Measurements from ENCODE around the gene MGAT5.

The MGAT5 gene

DNA sequence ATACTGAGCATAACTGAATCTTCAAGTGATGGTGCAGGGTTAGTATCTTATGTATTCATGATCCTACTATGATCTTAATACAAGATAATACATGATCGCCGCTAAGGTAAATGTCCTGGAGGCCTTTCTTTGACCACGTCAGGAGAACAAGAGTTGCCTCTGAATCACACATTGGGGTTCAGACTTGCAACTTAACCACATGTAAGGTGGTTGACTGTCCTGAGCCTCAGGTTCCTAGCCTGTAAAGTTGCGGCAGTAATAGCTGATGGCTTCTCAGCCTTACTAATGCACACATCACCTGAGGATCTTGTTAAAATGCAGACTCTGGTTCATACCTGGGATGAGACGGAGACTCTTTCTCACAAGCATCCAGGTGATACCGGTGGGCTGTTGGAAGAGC, 112.5 kb downstream of the MGAT5 start:
- H3K4me3 ChIP-seq (ENCODE audit: low read depth, low read length), result no peak overlapping the region
- TF ChIP-seq, protein P1, sequence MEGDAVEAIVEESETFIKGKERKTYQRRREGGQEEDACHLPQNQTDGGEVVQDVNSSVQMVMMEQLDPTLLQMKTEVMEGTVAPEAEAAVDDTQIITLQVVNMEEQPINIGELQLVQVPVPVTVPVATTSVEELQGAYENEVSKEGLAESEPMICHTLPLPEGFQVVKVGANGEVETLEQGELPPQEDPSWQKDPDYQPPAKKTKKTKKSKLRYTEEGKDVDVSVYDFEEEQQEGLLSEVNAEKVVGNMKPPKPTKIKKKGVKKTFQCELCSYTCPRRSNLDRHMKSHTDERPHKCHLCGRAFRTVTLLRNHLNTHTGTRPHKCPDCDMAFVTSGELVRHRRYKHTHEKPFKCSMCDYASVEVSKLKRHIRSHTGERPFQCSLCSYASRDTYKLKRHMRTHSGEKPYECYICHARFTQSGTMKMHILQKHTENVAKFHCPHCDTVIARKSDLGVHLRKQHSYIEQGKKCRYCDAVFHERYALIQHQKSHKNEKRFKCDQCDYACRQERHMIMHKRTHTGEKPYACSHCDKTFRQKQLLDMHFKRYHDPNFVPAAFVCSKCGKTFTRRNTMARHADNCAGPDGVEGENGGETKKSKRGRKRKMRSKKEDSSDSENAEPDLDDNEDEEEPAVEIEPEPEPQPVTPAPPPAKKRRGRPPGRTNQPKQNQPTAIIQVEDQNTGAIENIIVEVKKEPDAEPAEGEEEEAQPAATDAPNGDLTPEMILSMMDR (IDR thresholded peaks at IDR 0.05; ENCODE audit: low read depth, low read length), result no peak

DNA sequence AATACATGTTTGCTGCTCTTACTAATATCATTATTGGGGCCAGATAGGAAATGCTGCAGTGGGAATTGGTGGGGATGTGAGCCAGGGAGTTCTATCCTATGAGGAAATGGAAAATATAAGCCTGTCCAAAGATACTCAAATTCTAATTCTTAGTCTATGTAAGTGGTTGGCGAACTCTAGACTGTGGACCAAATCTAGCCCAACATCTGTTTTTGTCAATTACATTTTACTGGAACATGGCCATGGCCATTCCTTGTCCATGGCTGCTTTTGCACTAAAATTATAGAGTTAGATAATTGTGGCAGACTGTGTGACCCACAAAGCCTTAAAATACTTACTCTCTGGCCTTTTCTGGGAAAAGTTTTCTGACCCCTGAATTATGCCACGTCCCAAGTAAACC, 113.3 kb downstream of the MGAT5 start:
- TF ChIP-seq, protein P1 (IDR thresholded peaks at IDR 0.05; ENCODE audit: low read depth, low read length), result no peak
- H3K4me3 ChIP-seq (ENCODE audit: low read depth, low read length), result no peak overlapping the region

DNA sequence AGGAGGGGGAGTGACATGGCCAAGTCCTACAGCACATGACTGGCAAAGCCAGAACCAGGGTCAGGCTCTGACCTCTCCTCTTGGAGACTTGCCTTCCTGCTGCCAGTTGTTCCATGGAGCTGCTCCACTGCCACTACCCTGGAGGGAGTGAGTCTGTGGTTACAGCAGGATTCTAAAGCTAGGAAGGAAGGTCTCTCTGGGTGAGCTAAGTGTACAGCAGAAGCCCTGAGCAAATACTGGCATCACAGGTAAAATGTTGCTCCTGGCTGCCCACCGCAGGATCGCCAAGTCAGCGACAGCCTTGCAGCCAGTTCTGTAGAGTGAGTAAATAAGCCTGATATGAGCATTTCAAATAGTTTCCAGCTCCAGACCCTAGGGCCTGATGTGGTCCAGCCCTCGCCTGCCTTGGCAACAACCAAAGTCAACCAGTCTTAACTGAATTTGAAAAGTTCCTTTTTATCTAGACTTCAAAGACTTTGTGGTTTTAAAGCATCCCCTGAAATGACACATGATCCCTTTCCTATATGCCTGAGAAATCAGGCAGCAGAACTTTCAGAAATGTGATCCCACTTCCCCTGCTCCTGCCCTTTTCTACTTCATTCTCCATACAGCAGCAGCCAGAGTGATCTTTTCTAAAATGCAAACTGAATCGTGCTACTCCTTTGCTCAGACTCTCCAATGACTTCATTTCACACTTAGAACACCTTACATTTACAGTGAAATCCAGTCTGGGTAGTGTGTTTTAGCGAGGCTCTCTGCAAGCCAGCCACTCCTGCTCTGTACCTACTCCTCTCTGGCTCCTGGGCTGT, 114.3 kb downstream of the MGAT5 start:
- no peak overlapping the region for H3K4me3 ChIP-seq (ENCODE audit: low read depth, low read length)
- TF ChIP-seq, protein P1 (IDR thresholded peaks at IDR 0.05; ENCODE audit: low read depth, low read length), result no peak

GRCh38 chr2:134369220-134369902, 115.5 kb downstream of the MGAT5 start:
- TF ChIP-seq, protein P1 (IDR thresholded peaks at IDR 0.05; ENCODE audit: low read depth, low read length), result no peak
- H3K4me3 ChIP-seq (ENCODE audit: low read depth, low read length), result no peak overlapping the region

GRCh38 chr2:134370655-134371445, 117.0 kb downstream of the MGAT5 start:
- no peak overlapping the region for H3K4me3 ChIP-seq (ENCODE audit: low read depth, low read length)
- TF ChIP-seq, protein P1 (IDR thresholded peaks at IDR 0.05; ENCODE audit: low read depth, low read length), result no peak

DNA sequence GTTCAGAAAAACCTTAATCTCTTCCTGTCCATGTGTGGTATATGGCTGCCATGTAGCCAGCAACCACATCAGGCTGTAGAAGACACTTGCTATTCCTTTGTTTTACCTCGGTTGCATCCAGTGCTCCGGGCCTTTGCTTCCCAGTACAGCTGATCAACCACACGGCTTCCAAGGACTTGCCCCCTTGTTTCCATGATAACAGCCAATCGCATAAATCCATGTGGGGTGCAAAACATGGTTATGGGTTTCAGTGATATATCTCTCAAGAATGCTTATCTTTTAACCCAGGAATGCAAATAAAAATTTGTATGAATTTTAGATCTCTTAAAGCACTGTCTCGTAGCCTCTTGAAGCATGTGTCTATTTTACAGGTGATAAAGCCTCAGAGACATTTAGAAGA, 118.3 kb downstream of the MGAT5 start:
- H3K4me3 ChIP-seq (ENCODE audit: low read depth, low read length), result no peak overlapping the region
- TF ChIP-seq, protein P1 (IDR thresholded peaks at IDR 0.05; ENCODE audit: low read depth, low read length), result no peak
